ENCODE measurements around the gene FER. TPM values are rescaled to one million over a fixed set of nuclear protein-coding genes. Genes with fewer than 3 reads are reported as not detected.
A peak's percentile ranks its signal among the peaks of the same experiment; 100 is the strongest.

FER gene
- total RNA-seq, 5 donors from 2014 or later (not counting 1 experiment from before 2014, with no cell fraction given), result 7.0 to 19.6 (median 10.4) TPM

- H3K9me3 Mint-ChIP-seq, result peaks cover 0 to 5% (median 0%) of the 10 kb centered on the region in 3 donors
- H3K27me3 Mint-ChIP-seq, result no peaks in the 10 kb centered on the region
- CTCF ChIA-PET, result no interaction called here
- H3K4me1 Mint-ChIP-seq, result no peaks in the 10 kb centered on the region
- Histone ChIP-seq H3K4me3 (ENCODE audit: control insufficient read depth in 1 of 2, extremely low read depth in 1 of 2, low read length in 1 of 2) (no peak overlapping the region), H3K36me3 (ENCODE audit: control insufficient read depth in 2 of 2, extremely low read depth in 1 of 2, insufficient read depth in 1 of 2, low read length in 1 of 2) (no peaks in the 10 kb centered on the region), H3K27ac (ENCODE audit: low read length) (no peak overlapping the region), H3K4me1 (ENCODE audit: control insufficient read depth in 1 of 2, extremely low read depth in 1 of 2, insufficient read depth in 2 of 2, low read length in 2 of 2) (no peaks in the 10 kb centered on the region), H3K9me3 (no peaks in the 10 kb centered on the region), H3K27me3 (replicated peaks in 1 of 2; ENCODE audit: control insufficient read depth in 2 of 2, extremely low read depth in 1 of 2, insufficient read depth in 2 of 2, low read length in 1 of 2) (no peaks in the 10 kb centered on the region)
- H3K4me3 Mint-ChIP-seq, result no peak overlapping the region
- ATAC-seq (replicated peaks in 1 of 4), result no peak
- DNase-seq, result no peak
- 100% methylated on average over 2 of the region's 2 CpGs for WGBS (ENCODE audit: insufficient coverage)
- H3K36me3 Mint-ChIP-seq, result peaks cover 4% of the 10 kb centered on the region
- no peak overlapping the region for H3K27ac Mint-ChIP-seq
- POLR2A ChIA-PET, result no interaction called here
Observed at GRCh38 chr5:109173036-109173794, 425.5 kb downstream of the FER start.

GRCh38 chr5:109177227-109177626 is 429.5 kb downstream of the FER start:
- H3K4me1 ChIP-seq (ENCODE audit: control insufficient read depth in 1 of 2, extremely low read depth in 1 of 2, insufficient read depth in 2 of 2, low read length in 2 of 2), result no peaks in the 10 kb centered on the region
- H3K36me3 ChIP-seq (ENCODE audit: control insufficient read depth in 2 of 2, extremely low read depth in 1 of 2, insufficient read depth in 1 of 2, low read length in 1 of 2), result no peaks in the 10 kb centered on the region
- POLR2A ChIA-PET, result no interaction called here
- no peaks in the 10 kb centered on the region for H3K27me3 Mint-ChIP-seq
- ATAC-seq (replicated peaks in 1 of 4) (no peak), DNase-seq (no peak)
- no peaks in the 10 kb centered on the region for H3K4me1 Mint-ChIP-seq
- H3K4me3 Mint-ChIP-seq, result no peak overlapping the region
- H3K27ac Mint-ChIP-seq, result no peak overlapping the region
- no peaks in the 10 kb centered on the region for H3K9me3 Mint-ChIP-seq
- CTCF ChIA-PET, result no interaction called here
- H3K9me3 ChIP-seq, result no peaks in the 10 kb centered on the region
- peaks cover 9% of the 10 kb centered on the region for H3K36me3 Mint-ChIP-seq
- no peak overlapping the region for H3K4me3 ChIP-seq (ENCODE audit: control insufficient read depth in 1 of 2, extremely low read depth in 1 of 2, low read length in 1 of 2)
- H3K27me3 ChIP-seq (replicated peaks in 1 of 2; ENCODE audit: control insufficient read depth in 2 of 2, extremely low read depth in 1 of 2, insufficient read depth in 2 of 2, low read length in 1 of 2), result no peaks in the 10 kb centered on the region
- WGBS (ENCODE audit: insufficient coverage), result 86% methylated on average over 2 of the region's 2 CpGs
- H3K27ac ChIP-seq (ENCODE audit: low read length), result no peak overlapping the region

DNA sequence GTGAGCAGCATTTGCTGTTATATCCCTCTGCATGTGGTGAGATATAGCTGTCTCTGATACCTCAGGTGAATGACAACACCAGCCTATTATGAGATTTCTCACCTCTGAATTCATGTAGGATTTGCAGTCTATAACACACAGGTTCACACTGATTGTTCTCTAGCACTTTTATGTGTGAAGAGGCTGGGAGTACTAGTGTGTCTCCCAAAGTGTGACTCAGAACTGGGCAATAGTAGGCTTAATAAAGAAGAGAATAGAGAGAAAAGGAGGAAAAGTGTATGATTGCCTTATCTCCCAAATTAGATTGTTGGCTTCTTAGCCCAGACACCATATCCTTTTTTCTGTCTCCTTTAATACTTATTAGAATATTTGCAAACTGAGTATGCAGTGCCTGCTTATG is 430.1 kb downstream of the FER start:
- H3K27ac ChIP-seq (ENCODE audit: low read length), result no peak overlapping the region
- H3K4me1 ChIP-seq (ENCODE audit: control insufficient read depth in 1 of 2, extremely low read depth in 1 of 2, insufficient read depth in 2 of 2, low read length in 2 of 2), result no peaks in the 10 kb centered on the region
- Mint-ChIP-seq H3K27me3 (no peaks in the 10 kb centered on the region), H3K4me3 (no peak overlapping the region), H3K4me1 (no peaks in the 10 kb centered on the region), H3K9me3 (no peaks in the 10 kb centered on the region), H3K36me3 (peaks cover 15% of the 10 kb centered on the region), H3K27ac (no peak overlapping the region)
- no peak overlapping the region for H3K4me3 ChIP-seq (ENCODE audit: control insufficient read depth in 1 of 2, extremely low read depth in 1 of 2, low read length in 1 of 2)
- H3K36me3 ChIP-seq (ENCODE audit: control insufficient read depth in 2 of 2, extremely low read depth in 1 of 2, insufficient read depth in 1 of 2, low read length in 1 of 2), result no peaks in the 10 kb centered on the region
- ChIA-PET POLR2A (no interaction called here), CTCF (no interaction called here)
- DNase-seq, result no peak
- ATAC-seq (replicated peaks in 1 of 4), result no peak
- H3K27me3 ChIP-seq (replicated peaks in 1 of 2; ENCODE audit: control insufficient read depth in 2 of 2, extremely low read depth in 1 of 2, insufficient read depth in 2 of 2, low read length in 1 of 2), result no peaks in the 10 kb centered on the region
- no peaks in the 10 kb centered on the region for H3K9me3 ChIP-seq

DNA sequence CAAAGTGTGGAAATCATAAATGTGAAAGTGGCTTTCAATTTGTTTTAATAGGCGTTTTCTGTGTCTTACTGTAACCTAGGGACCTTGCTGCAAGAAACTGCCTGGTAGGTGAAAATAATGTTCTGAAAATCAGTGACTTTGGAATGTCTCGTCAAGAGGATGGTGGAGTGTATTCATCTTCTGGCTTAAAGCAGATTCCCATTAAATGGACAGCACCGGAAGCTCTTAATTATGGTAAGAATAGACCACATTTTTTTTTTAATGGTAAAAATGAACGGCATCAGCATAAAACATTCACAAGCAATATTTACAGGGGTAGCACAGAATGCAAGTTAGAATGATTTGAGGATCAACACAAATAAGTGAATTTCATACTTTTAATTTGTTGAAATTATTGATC is 433.0 kb downstream of the FER start:
- Histone ChIP-seq H3K4me1 (ENCODE audit: control insufficient read depth in 1 of 2, extremely low read depth in 1 of 2, insufficient read depth in 2 of 2, low read length in 2 of 2) (no peaks in the 10 kb centered on the region), H3K27me3 (replicated peaks in 1 of 2; ENCODE audit: control insufficient read depth in 2 of 2, extremely low read depth in 1 of 2, insufficient read depth in 2 of 2, low read length in 1 of 2) (no peaks in the 10 kb centered on the region), H3K27ac (ENCODE audit: low read length) (no peak overlapping the region), H3K36me3 (ENCODE audit: control insufficient read depth in 2 of 2, extremely low read depth in 1 of 2, insufficient read depth in 1 of 2, low read length in 1 of 2) (no peaks in the 10 kb centered on the region), H3K4me3 (ENCODE audit: control insufficient read depth in 1 of 2, extremely low read depth in 1 of 2, low read length in 1 of 2) (no peak overlapping the region), H3K9me3 (no peaks in the 10 kb centered on the region)
- no peak overlapping the region for H3K27ac Mint-ChIP-seq
- no peak overlapping the region for H3K4me3 Mint-ChIP-seq
- peaks cover 18% of the 10 kb centered on the region for H3K36me3 Mint-ChIP-seq
- ChIA-PET POLR2A (no interaction called here), CTCF (no interaction called here)
- H3K27me3 Mint-ChIP-seq, result no peaks in the 10 kb centered on the region
- no peak for ATAC-seq (replicated peaks in 1 of 4)
- DNase-seq, result no peak
- no peaks in the 10 kb centered on the region for H3K4me1 Mint-ChIP-seq
- 100% methylated on average over 1 of the region's 4 CpGs for WGBS (ENCODE audit: insufficient coverage)
- H3K9me3 Mint-ChIP-seq, result no peaks in the 10 kb centered on the region

DNA sequence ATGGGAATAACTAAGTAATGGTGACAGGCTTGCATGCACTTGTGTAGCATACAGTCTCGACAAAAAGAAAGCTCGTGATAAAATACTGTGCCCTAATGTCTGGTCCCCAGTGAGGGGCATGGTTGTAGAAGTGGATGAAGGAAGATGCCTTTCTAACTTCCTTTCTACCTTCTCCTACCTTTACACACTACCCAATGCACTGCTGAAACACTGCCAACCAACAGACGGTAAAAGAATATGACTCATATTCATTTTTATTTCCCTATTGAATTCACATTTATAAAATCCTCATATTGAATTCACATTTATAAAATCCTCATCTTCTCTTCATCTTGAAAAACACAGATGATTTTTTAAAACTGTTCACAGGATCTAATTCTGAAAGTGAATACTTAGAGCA is 439.1 kb downstream of the FER start:
- WGBS (ENCODE audit: insufficient coverage), result 100% methylated on average over 1 of the region's 3 CpGs
- H3K4me3 Mint-ChIP-seq, result no peak overlapping the region
- H3K9me3 Mint-ChIP-seq, result no peaks in the 10 kb centered on the region
- Histone ChIP-seq H3K4me1 (ENCODE audit: control insufficient read depth in 1 of 2, extremely low read depth in 1 of 2, insufficient read depth in 2 of 2, low read length in 2 of 2) (no peaks in the 10 kb centered on the region), H3K27me3 (replicated peaks in 1 of 2; ENCODE audit: control insufficient read depth in 2 of 2, extremely low read depth in 1 of 2, insufficient read depth in 2 of 2, low read length in 1 of 2) (no peaks in the 10 kb centered on the region), H3K36me3 (ENCODE audit: control insufficient read depth in 2 of 2, extremely low read depth in 1 of 2, insufficient read depth in 1 of 2, low read length in 1 of 2) (no peaks in the 10 kb centered on the region), H3K9me3 (no peaks in the 10 kb centered on the region), H3K27ac (ENCODE audit: low read length) (no peak overlapping the region), H3K4me3 (ENCODE audit: control insufficient read depth in 1 of 2, extremely low read depth in 1 of 2, low read length in 1 of 2) (no peak overlapping the region)
- peaks cover 0 to 4% (median 3%) of the 10 kb centered on the region in 3 donors for H3K4me1 Mint-ChIP-seq
- ATAC-seq (replicated peaks in 1 of 4) (no peak), DNase-seq (no peak)
- ChIA-PET CTCF (no interaction called here), POLR2A (interaction anchor here in 1 of 2 donors (0.5 kb wide), 1 partner anchor 469 kb away, joined by 3 read pairs; no protein-coding TSS in a partner anchor)
- H3K27ac Mint-ChIP-seq, result no peak overlapping the region
- H3K27me3 Mint-ChIP-seq, result no peaks in the 10 kb centered on the region
- H3K36me3 Mint-ChIP-seq, result peaks cover 38% of the 10 kb centered on the region

- Mint-ChIP-seq H3K27me3 (no peaks in the 10 kb centered on the region), H3K9me3 (no peaks in the 10 kb centered on the region), H3K4me3 (no peak overlapping the region), H3K36me3 (peaks cover 20% of the 10 kb centered on the region), H3K27ac (no peak overlapping the region), H3K4me1 (peaks cover 0 to 4% (median 3%) of the 10 kb centered on the region in 3 donors)
- ATAC-seq (replicated peaks in 1 of 4) (peak in 1 of 4 experiments; percentile 41), DNase-seq (no peak)
- Histone ChIP-seq H3K36me3 (ENCODE audit: control insufficient read depth in 2 of 2, extremely low read depth in 1 of 2, insufficient read depth in 1 of 2, low read length in 1 of 2) (no peaks in the 10 kb centered on the region), H3K4me3 (ENCODE audit: control insufficient read depth in 1 of 2, extremely low read depth in 1 of 2, low read length in 1 of 2) (no peak overlapping the region), H3K4me1 (ENCODE audit: control insufficient read depth in 1 of 2, extremely low read depth in 1 of 2, insufficient read depth in 2 of 2, low read length in 2 of 2) (no peaks in the 10 kb centered on the region), H3K27me3 (replicated peaks in 1 of 2; ENCODE audit: control insufficient read depth in 2 of 2, extremely low read depth in 1 of 2, insufficient read depth in 2 of 2, low read length in 1 of 2) (no peaks in the 10 kb centered on the region), H3K27ac (ENCODE audit: low read length) (no peak overlapping the region), H3K9me3 (no peaks in the 10 kb centered on the region)
- no CpG with 5 or more reads among the region's 2 CpGs for WGBS (ENCODE audit: insufficient coverage)
- ChIA-PET CTCF (no interaction called here), POLR2A (no interaction called here)
Observed at GRCh38 chr5:109191153-109191558, 443.5 kb downstream of the FER start.

DNA sequence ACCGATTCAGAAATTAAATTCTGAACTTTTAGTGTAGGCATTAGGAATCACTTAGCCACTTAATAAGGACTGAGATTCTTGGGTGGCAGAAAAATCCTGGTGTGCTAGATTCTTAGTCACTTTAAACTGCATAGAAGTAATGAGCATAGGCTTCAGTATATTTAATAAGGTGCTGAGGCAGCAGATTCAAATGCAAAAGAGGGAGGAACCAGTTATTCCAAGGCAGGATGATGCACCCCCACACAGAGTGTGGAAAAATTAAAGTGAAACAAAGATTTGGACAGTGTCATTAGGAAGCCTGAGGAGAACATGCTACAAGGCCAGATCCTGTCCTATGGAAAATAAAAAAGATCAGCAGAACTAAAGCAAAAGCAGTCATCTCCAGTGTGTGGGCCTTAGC is 444.3 kb downstream of the FER start:
- Mint-ChIP-seq H3K36me3 (peaks cover 11% of the 10 kb centered on the region), H3K27ac (no peak overlapping the region), H3K4me1 (peaks cover 0 to 4% (median 3%) of the 10 kb centered on the region in 3 donors), H3K9me3 (no peaks in the 10 kb centered on the region), H3K4me3 (no peak overlapping the region), H3K27me3 (no peaks in the 10 kb centered on the region)
- no peaks in the 10 kb centered on the region for H3K9me3 ChIP-seq
- no peaks in the 10 kb centered on the region for H3K4me1 ChIP-seq (ENCODE audit: control insufficient read depth in 1 of 2, extremely low read depth in 1 of 2, insufficient read depth in 2 of 2, low read length in 2 of 2)
- DNase-seq (no peak), ATAC-seq (replicated peaks in 1 of 4) (no peak)
- no peak overlapping the region for H3K27ac ChIP-seq (ENCODE audit: low read length)
- CTCF ChIA-PET, result no interaction called here
- no CpG with 5 or more reads among the region's 1 CpG for WGBS (ENCODE audit: insufficient coverage)
- H3K36me3 ChIP-seq (ENCODE audit: control insufficient read depth in 2 of 2, extremely low read depth in 1 of 2, insufficient read depth in 1 of 2, low read length in 1 of 2), result no peaks in the 10 kb centered on the region
- H3K4me3 ChIP-seq (ENCODE audit: control insufficient read depth in 1 of 2, extremely low read depth in 1 of 2, low read length in 1 of 2), result no peak overlapping the region
- POLR2A ChIA-PET, result no interaction called here
- no peaks in the 10 kb centered on the region for H3K27me3 ChIP-seq (replicated peaks in 1 of 2; ENCODE audit: control insufficient read depth in 2 of 2, extremely low read depth in 1 of 2, insufficient read depth in 2 of 2, low read length in 1 of 2)

All from T-cell (primary cell).